NCI-H128 (cell line): ENCODE measurements around the gene GRIP2.

Source experiments
- DNase-seq: peaks from one replicate; lab custom pipeline; 2025; ENCODE audit not compliant: unreplicated experiment; lab: John Stamatoyannopoulos, UW

GRIP2 gene

GRCh38 chr3:14507757-14508504 is 32.2 kb downstream of the GRIP2 start:
- DNase-seq: no peak

- DNase-seq: no peak
Measured at GRCh38 chr3:14507305-14507741, 32.8 kb downstream of the GRIP2 start.

GRCh38 chr3:14506626-14507304 is 33.4 kb downstream of the GRIP2 start:
- no peak for DNase-seq

GRCh38 chr3:14505803-14506500 is 34.2 kb downstream of the GRIP2 start:
- no peak for DNase-seq

- no peak for DNase-seq
Measured at GRCh38 chr3:14505001-14505802, 34.9 kb downstream of the GRIP2 start.

GRCh38 chr3:14503706-14504065 is 36.5 kb downstream of the GRIP2 start:
- DNase-seq: no peak

- DNase-seq: no peak
Measured at GRCh38 chr3:14503033-14503705, 37.0 kb downstream of the GRIP2 start.

GRCh38 chr3:14502472-14502871 is 37.7 kb downstream of the GRIP2 start:
- DNase-seq: no peak

- no peak for DNase-seq
Measured at GRCh38 chr3:14497321-14497720, 42.8 kb downstream of the GRIP2 start.

- no peak for DNase-seq
Measured at GRCh38 chr3:14496351-14496750, 43.8 kb downstream of the GRIP2 start.

GRCh38 chr3:14494973-14495300 is 45.2 kb downstream of the GRIP2 start:
- no peak for DNase-seq

GRCh38 chr3:14494279-14494972 is 45.7 kb downstream of the GRIP2 start:
- DNase-seq: no peak

GRCh38 chr3:14492948-14493881 is 46.9 kb downstream of the GRIP2 start:
- DNase-seq: no peak

- DNase-seq: no peak
Measured at GRCh38 chr3:14491396-14492190, 48.5 kb downstream of the GRIP2 start.

- DNase-seq: no peak
Measured at GRCh38 chr3:14490831-14491230, 49.3 kb downstream of the GRIP2 start.

GRCh38 chr3:14490255-14490654 is 49.9 kb downstream of the GRIP2 start:
- DNase-seq: no peak

GRCh38 chr3:14489641-14490040 is 50.5 kb downstream of the GRIP2 start:
- DNase-seq: no peak

- no peak for DNase-seq
Measured at GRCh38 chr3:14488286-14489041, 51.7 kb downstream of the GRIP2 start.
